Neural progenitor cell (in vitro differentiated cells): ENCODE data around the gene CLIC4. TPM values are rescaled to one million over a fixed set of nuclear protein-coding genes. Genes with fewer than 3 reads are reported as not detected.

Source experiments
- DNase-seq: peaks from one replicate; pipeline ENCODE4 v3.0.0-alpha.2; 2016; ENCODE audit warnings: low spot score
- H2AFZ ChIP-seq: fragments of 200-600 bp; sonication (generic); replicated peaks from 2 replicates; pipeline ENCODE4 v1.6.1; 2016; ENCODE audit warnings: antibody characterized with exemption
- H3F3A ChIP-seq: fragments of 200-600 bp; sonication (generic); 2 replicates; pipeline ENCODE4 v1.6.1; 2016; ENCODE audit warnings: antibody characterized with exemption, low read depth
- H3K27ac ChIP-seq: fragments of 200-600 bp; sonication (generic); 2 replicates; pipeline ENCODE4 v1.5.1; 2016; ENCODE audit warnings: mild to moderate bottlenecking
- H3K27me3 ChIP-seq: fragments of 200-600 bp; sonication (generic); 2 replicates; pipeline ENCODE4 v1.6.1; 2016; ENCODE audit warnings: mild to moderate bottlenecking, moderate library complexity
- H3K36me3 ChIP-seq: fragments of 200-600 bp; sonication (generic); 2 replicates; pipeline ENCODE4 v1.5.1; 2016
- H3K4me1 ChIP-seq: fragments of 200-600 bp; sonication (generic); 2 replicates; pipeline ENCODE4 v1.6.1; 2016; ENCODE audit warnings: mixed run types
- H3K4me2 ChIP-seq: fragments of 200-600 bp; sonication (generic); 2 replicates; pipeline ENCODE4 v1.6.1; 2016
- H3K4me3 ChIP-seq: fragments of 200-600 bp; sonication (generic); 2 replicates; pipeline ENCODE4 v1.5.1; 2016
- H3K79me2 ChIP-seq: fragments of 200-600 bp; sonication (generic); 2 replicates; pipeline ENCODE4 v1.6.1; 2016; ENCODE audit warnings: low read depth
- H3K9ac ChIP-seq: fragments of 200-600 bp; sonication (generic); 2 replicates; pipeline ENCODE4 v1.6.1; 2016
- H3K9me3 ChIP-seq: fragments of 200-600 bp; sonication (generic); 2 replicates; pipeline ENCODE4 v1.5.1; 2016; ENCODE audit warnings: low read depth
- H4K20me1 ChIP-seq: fragments of 200-600 bp; sonication (generic); 2 replicates; pipeline ENCODE4 v1.6.1; 2016; ENCODE audit warnings: low read depth
- H3K27ac Mint-ChIP-seq: 3 replicates; pipeline ENCODE4 v1.8.0; 2021; ENCODE audit warnings: mixed read lengths
- H3K27me3 Mint-ChIP-seq: 2 replicates; pipeline ENCODE4 v1.8.0; 2022; ENCODE audit warnings: low read depth, mild to moderate bottlenecking, inconsistent platforms, moderate library complexity, mixed read lengths; ENCODE audit not compliant: insufficient read depth
- H3K36me3 Mint-ChIP-seq: 3 replicates; pipeline ENCODE4 v1.8.0; 2021; ENCODE audit warnings: mixed read lengths
- H3K4me1 Mint-ChIP-seq: 3 replicates; pipeline ENCODE4 v1.8.0; 2021; ENCODE audit warnings: mixed read lengths
- H3K4me3 Mint-ChIP-seq: 3 replicates; pipeline ENCODE4 v1.8.0; 2021; ENCODE audit warnings: mild to moderate bottlenecking, moderate library complexity, mixed read lengths
- H3K9me3 Mint-ChIP-seq: 3 replicates; pipeline ENCODE4 v1.8.0; 2020; ENCODE audit warnings: mixed read lengths
- CTCF ChIP-seq: fragments of 200-600 bp; sonication (generic); IDR thresholded peaks from 2 replicates; pipeline ENCODE4 v1.5.1; 2017; ENCODE audit warnings: antibody characterized with exemption, mild to moderate bottlenecking
- EZH2 ChIP-seq: fragments of 200-600 bp; sonication (generic); IDR thresholded peaks from 2 replicates; pipeline ENCODE4 v1.6.1; 2017; ENCODE audit warnings: antibody characterized with exemption, mild to moderate bottlenecking, moderate library complexity
- EZH2phosphoT487 ChIP-seq: fragments of 200-600 bp; sonication (generic); IDR thresholded peaks from 2 replicates; pipeline ENCODE4 v1.6.1; 2017; ENCODE audit warnings: antibody characterized with exemption
- total RNA-seq: library from RNA; depleted of rRNA; stranded (reverse); fragments of >200 nt; gene quantifications from 2 replicates; pipeline ENCODE4 v1.2.3, GENCODE V29; 2015; ENCODE audit warnings: low replicate concordance

The CLIC4 gene
- total RNA-seq, 1 donor from 2014 or later, result 263 TPM

- Histone ChIP-seq H3K9ac (no peak overlapping the region), H3K4me3 (no peak overlapping the region), H3K4me2 (no peak overlapping the region), H2AFZ (no peak overlapping the region), H3K4me1 (no peaks in the 10 kb centered on the region), H3K79me2 (no peaks in the 10 kb centered on the region), H3K27me3 (no peaks in the 10 kb centered on the region), H3F3A (peaks cover 12% of the 10 kb centered on the region), H3K36me3 (no peaks in the 10 kb centered on the region), H3K27ac (no peak overlapping the region), H3K9me3 (no peaks in the 10 kb centered on the region), H4K20me1 (no peaks in the 10 kb centered on the region)
- Mint-ChIP-seq H3K4me1 (peaks cover 18% of the 10 kb centered on the region), H3K4me3 (peak overlapping the region; percentile 60), H3K9me3 (peaks cover 4% of the 10 kb centered on the region), H3K36me3 (no peaks in the 10 kb centered on the region), H3K27me3 (peaks cover 4% of the 10 kb centered on the region), H3K27ac (no peak overlapping the region)
- DNase-seq, result no peak
- TF ChIP-seq EZH2phosphoT487 (no peak), EZH2 (no peak), CTCF (no peak)
Measured at GRCh38 chr1:24699628-24700027, 45.6 kb upstream of the CLIC4 start.

- Histone ChIP-seq H3K27me3 (no peaks in the 10 kb centered on the region), H3K4me2 (peak overlapping the region; percentile 6), H3K36me3 (no peaks in the 10 kb centered on the region), H3K4me3 (no peak overlapping the region), H3K9me3 (no peaks in the 10 kb centered on the region), H3F3A (peaks cover 29% of the 10 kb centered on the region), H3K79me2 (no peaks in the 10 kb centered on the region), H4K20me1 (no peaks in the 10 kb centered on the region), H3K27ac (no peak overlapping the region), H3K9ac (no peak overlapping the region), H2AFZ (no peak overlapping the region), H3K4me1 (peaks cover 6% of the 10 kb centered on the region)
- TF ChIP-seq CTCF (no peak), EZH2 (no peak), EZH2phosphoT487 (no peak)
- no peak overlapping the region for H3K27ac Mint-ChIP-seq
- peak; percentile 9 for DNase-seq
- H3K4me3 Mint-ChIP-seq, result no peak overlapping the region
- H3K36me3 Mint-ChIP-seq, result no peaks in the 10 kb centered on the region
- H3K27me3 Mint-ChIP-seq, result peaks cover 4% of the 10 kb centered on the region
- H3K4me1 Mint-ChIP-seq, result peaks cover 31% of the 10 kb centered on the region
- peaks cover 2% of the 10 kb centered on the region for H3K9me3 Mint-ChIP-seq
Measured at GRCh38 chr1:24702511-24703293, 42.5 kb upstream of the CLIC4 start.

- peak overlapping the region; percentile 89 for H2AFZ ChIP-seq
- H3K9me3 ChIP-seq, result no peaks in the 10 kb centered on the region
- H3K9ac ChIP-seq, result no peak overlapping the region
Measured at GRCh38 chr1:24704411-24705259, 40.6 kb upstream of the CLIC4 start.

More at GRCh38 chr1:24704411-24705259, 40.6 kb upstream of the CLIC4 start:
- Mint-ChIP-seq H3K36me3 (no peaks in the 10 kb centered on the region), H3K4me3 (peak overlapping the region; percentile 57), H3K9me3 (peaks cover 2% of the 10 kb centered on the region), H3K4me1 (peaks cover 26% of the 10 kb centered on the region), H3K27ac (peak overlapping the region; percentile 95), H3K27me3 (peaks cover 3% of the 10 kb centered on the region)
- peak; percentile 78 for DNase-seq
- TF ChIP-seq EZH2 (no peak), CTCF (no peak), EZH2phosphoT487 (no peak)
- Histone ChIP-seq H3K4me2 (peak overlapping the region; percentile 33), H3F3A (peaks cover 29% of the 10 kb centered on the region), H4K20me1 (no peaks in the 10 kb centered on the region), H3K4me1 (peaks cover 6% of the 10 kb centered on the region), H3K4me3 (no peak overlapping the region), H3K27ac (peak overlapping the region; percentile 30), H3K27me3 (no peaks in the 10 kb centered on the region), H3K79me2 (no peaks in the 10 kb centered on the region), H3K36me3 (no peaks in the 10 kb centered on the region)
